ENCODE results near the gene FRMD1. TPM values are rescaled to one million over a fixed set of nuclear protein-coding genes. Genes with fewer than 3 reads are reported as not detected.

The FRMD1 gene
- total RNA-seq, 1 experiment from 2014 or later: not detected

- Histone ChIP-seq H3K36me3 (ENCODE audit: low read depth, low read length) (no peaks in the 10 kb centered on the region), H2AFZ (ENCODE audit: low read length) (no peak overlapping the region), H3F3A (ENCODE audit: low read length, unreplicated experiment) (no peaks in the 10 kb centered on the region), H3K4me1 (ENCODE audit: insufficient read depth, low read length) (peaks cover 5% of the 10 kb centered on the region; the same call in 1 of the 2 replicates), H3K4me3 (ENCODE audit: low read length) (no peak overlapping the region), H3K9me2 (replicated peaks; ENCODE audit: low read length) (no peaks in the 10 kb centered on the region), H3K9ac (ENCODE audit: low read length) (no peak overlapping the region), H4K20me1 (ENCODE audit: low read length) (no peaks in the 10 kb centered on the region), H3K9me3 (ENCODE audit: low read length) (no peaks in the 10 kb centered on the region), H3K27me3 (ENCODE audit: low read length) (no peaks in the 10 kb centered on the region), H3K4me2 (ENCODE audit: low read length) (no peak overlapping the region), H3K79me2 (ENCODE audit: low read length) (no peaks in the 10 kb centered on the region), H3K27ac (ENCODE audit: low read length) (no peak overlapping the region)
- no TSS peak for BruUV-seq (replicated peaks)
- ChIA-PET POLR2A (ENCODE audit: unreplicated experiment) (no interaction called here), CTCF (no interaction called here)
- intact Hi-C loops (cut with micrococcal nuclease): no loop called here
- no peak for ATAC-seq
- no peak for TF ChIP-seq EZH2phosphoT487 (IDR thresholded peaks at IDR 0.05; ENCODE audit: borderline replicate concordance, low read length)
- no peak for TF ChIP-seq EZH2 (IDR thresholded peaks at IDR 0.05; ENCODE audit: low read length, unreplicated experiment)
- TF ChIP-seq CTCF (conservative IDR thresholded peaks at IDR 0.05; ENCODE audit: low read depth, low read length): no peak
- no peak for DNase-seq
Measured at GRCh38 chr6:168030908-168031307, 48.1 kb downstream of the FRMD1 start.

- no peaks in the 10 kb centered on the region for H4K20me1 ChIP-seq (ENCODE audit: low read length)
- H3K27me3 ChIP-seq (ENCODE audit: low read length): no peaks in the 10 kb centered on the region
- TF ChIP-seq EZH2phosphoT487 (IDR thresholded peaks at IDR 0.05; ENCODE audit: borderline replicate concordance, low read length) (no peak), CTCF (conservative IDR thresholded peaks at IDR 0.05; ENCODE audit: low read depth, low read length) (no peak), EZH2 (IDR thresholded peaks at IDR 0.05; ENCODE audit: low read length, unreplicated experiment) (no peak)
- no peaks in the 10 kb centered on the region for H3K79me2 ChIP-seq (ENCODE audit: low read length)
- ChIA-PET CTCF (no interaction called here), POLR2A (ENCODE audit: unreplicated experiment) (no interaction called here)
- H3K36me3 ChIP-seq (ENCODE audit: low read depth, low read length): no peaks in the 10 kb centered on the region
- no TSS peak for BruUV-seq (replicated peaks)
- no peaks in the 10 kb centered on the region for H3K9me3 ChIP-seq (ENCODE audit: low read length)
- H3F3A ChIP-seq (ENCODE audit: low read length, unreplicated experiment): no peaks in the 10 kb centered on the region
- ATAC-seq (no peak), DNase-seq (no peak)
- peaks cover 5% of the 10 kb centered on the region; the same call in 1 of the 2 replicates for H3K4me1 ChIP-seq (ENCODE audit: insufficient read depth, low read length)
- H3K4me3 ChIP-seq (ENCODE audit: low read length): no peak overlapping the region
- no peak overlapping the region for H2AFZ ChIP-seq (ENCODE audit: low read length)
- H3K9me2 ChIP-seq (replicated peaks; ENCODE audit: low read length): no peaks in the 10 kb centered on the region
- H3K9ac ChIP-seq (ENCODE audit: low read length): no peak overlapping the region
- H3K27ac ChIP-seq (ENCODE audit: low read length): no peak overlapping the region
- intact Hi-C loops (cut with micrococcal nuclease): no loop called here
- no peak overlapping the region for H3K4me2 ChIP-seq (ENCODE audit: low read length)
Measured at GRCh38 chr6:168030218-168030746, 48.7 kb downstream of the FRMD1 start.

GRCh38 chr6:168029459-168030217, 49.4 kb downstream of the FRMD1 start:
- intact Hi-C loops (cut with micrococcal nuclease): no loop called here
- Histone ChIP-seq H3K36me3 (ENCODE audit: low read depth, low read length) (no peaks in the 10 kb centered on the region), H3K4me2 (ENCODE audit: low read length) (no peak overlapping the region), H3K27ac (ENCODE audit: low read length) (no peak overlapping the region), H3K9me2 (replicated peaks; ENCODE audit: low read length) (no peaks in the 10 kb centered on the region), H3K27me3 (ENCODE audit: low read length) (no peaks in the 10 kb centered on the region), H3K9ac (ENCODE audit: low read length) (no peak overlapping the region), H3K79me2 (ENCODE audit: low read length) (no peaks in the 10 kb centered on the region), H2AFZ (ENCODE audit: low read length) (no peak overlapping the region), H4K20me1 (ENCODE audit: low read length) (no peaks in the 10 kb centered on the region), H3K4me1 (ENCODE audit: insufficient read depth, low read length) (peaks cover 5% of the 10 kb centered on the region; the same call in 1 of the 2 replicates), H3K4me3 (ENCODE audit: low read length) (no peak overlapping the region), H3K9me3 (ENCODE audit: low read length) (no peaks in the 10 kb centered on the region), H3F3A (ENCODE audit: low read length, unreplicated experiment) (no peaks in the 10 kb centered on the region)
- no peak for DNase-seq
- ATAC-seq: no peak
- POLR2A ChIA-PET (ENCODE audit: unreplicated experiment): no interaction called here
- no TSS peak for BruUV-seq (replicated peaks)
- TF ChIP-seq CTCF (conservative IDR thresholded peaks at IDR 0.05; ENCODE audit: low read depth, low read length) (no peak), EZH2 (IDR thresholded peaks at IDR 0.05; ENCODE audit: low read length, unreplicated experiment) (no peak), EZH2phosphoT487 (IDR thresholded peaks at IDR 0.05; ENCODE audit: borderline replicate concordance, low read length) (no peak)
- CTCF ChIA-PET: no interaction called here
